Stimulated activated CD8-positive, alpha-beta memory T cell treated with anti-CD3 and anti-CD28 coated beads, Interleukin-2, amount 100 ng/mL, for 1 hour (primary cell): ENCODE measurements around the gene PPP2R5E.

Source experiments
- DNase-seq, 2 donors: peaks; one replicate each; pipeline ENCODE4 v3.0.0-alpha.2; 2020; ENCODE audit warnings: low read depth in 2 of 2

Gene PPP2R5E

DNA sequence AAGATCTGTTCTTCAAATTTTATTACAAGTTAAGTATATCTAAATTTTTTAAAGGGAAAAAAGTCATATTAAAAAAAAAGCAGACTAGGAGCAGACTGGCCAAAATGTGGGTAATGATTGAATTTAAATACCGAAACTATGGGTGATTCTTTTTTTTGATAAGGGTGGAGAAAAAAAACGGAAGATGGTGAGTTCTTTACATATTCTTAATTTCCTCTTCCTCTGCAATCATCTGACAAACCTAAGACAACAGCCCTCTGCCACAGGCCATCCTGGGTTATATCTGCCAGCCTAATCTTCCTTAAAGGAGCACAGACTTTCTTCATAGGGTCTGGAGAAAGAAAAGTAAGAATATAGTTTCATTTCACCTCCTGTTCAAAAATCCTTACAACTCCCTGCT is 108.0 kb downstream of the PPP2R5E start:
- DNase-seq = no peak

DNA sequence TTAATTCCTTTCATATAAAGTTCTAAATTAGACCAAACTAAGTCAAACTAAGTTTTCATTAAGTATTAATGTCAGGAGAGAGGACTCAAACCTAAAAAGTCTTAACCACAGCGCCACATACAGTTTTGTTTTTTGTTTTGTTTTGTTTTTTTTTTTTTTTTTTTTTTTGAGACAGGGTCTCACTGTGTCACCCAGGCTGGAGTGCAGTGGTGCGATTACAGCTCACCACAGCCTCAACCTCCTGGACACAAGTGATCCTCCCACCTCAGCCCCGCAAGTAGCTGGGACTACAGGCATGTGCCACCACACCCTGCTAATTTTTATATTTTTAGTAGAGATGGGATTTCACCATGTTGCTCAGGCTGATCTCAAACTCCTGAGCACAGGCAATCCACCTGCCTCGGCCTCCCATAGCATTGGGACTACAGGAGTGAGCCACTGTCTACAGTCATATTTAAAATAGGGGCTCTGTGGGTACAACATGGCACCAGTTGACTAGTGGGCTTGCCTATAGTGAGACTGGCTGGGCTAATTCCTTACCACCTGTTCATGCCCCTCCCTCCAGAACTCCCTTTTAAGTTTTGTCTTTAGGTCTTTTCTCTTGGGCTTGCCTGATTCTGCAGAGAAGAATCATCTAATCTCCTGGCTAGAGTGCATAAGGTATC is 110.2 kb downstream of the PPP2R5E start:
- DNase-seq = no peak

DNA sequence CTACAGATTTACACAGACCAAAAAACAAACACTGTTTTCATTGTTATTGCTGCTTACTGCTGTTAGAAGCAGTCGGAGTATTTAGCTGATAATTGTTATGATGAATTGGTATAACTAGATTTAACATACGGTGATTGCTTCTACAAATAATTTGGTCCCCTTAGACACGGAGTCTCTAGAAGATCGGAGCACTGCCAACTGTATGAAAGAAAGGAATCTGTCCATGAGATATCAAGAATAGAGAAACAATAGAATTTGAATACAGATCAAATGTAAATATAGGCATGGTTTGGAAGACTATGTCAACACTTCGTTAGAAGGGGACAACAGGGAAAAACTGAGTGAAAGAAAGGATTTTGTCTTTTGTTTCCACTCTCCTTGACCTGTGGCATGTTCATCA is 110.9 kb downstream of the PPP2R5E start:
- no peak for DNase-seq

DNA sequence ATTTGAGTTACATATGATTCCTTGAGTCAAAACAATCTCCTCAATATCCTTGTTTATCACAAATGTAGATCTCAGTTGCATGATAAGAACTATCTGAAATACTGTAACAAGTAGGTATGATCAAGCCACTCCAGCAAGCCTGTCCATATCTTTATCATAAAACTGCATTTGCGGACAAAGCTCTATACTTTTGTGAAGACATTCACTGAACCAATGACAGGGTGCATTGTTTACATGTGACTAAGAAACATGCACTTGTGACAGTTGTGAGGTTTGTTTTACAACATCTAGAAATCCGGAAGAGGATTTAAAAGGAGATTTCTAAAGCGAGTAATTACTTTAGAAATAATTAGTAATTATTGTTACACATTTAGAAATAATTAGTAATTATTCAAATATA is 111.7 kb downstream of the PPP2R5E start:
- no peak for DNase-seq

DNA sequence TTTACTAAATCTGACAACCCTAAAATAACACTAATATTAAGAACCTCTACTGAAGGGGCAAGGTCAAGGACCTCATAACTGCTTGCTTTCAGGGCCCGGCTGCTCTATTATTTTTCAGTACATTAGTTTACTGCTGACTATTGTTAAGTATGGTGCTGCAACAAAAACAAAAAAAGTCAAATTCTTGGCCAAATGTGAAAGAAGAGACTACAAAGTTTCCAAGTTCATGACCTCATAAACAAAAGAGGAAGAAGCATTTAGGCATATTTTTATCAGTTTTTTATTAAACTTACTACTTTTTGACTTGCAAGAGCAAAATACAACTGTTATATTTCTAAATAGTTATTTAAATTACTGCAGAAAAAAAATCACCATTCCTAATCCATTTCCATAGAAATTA is 114.7 kb downstream of the PPP2R5E start:
- no peak for DNase-seq

DNA sequence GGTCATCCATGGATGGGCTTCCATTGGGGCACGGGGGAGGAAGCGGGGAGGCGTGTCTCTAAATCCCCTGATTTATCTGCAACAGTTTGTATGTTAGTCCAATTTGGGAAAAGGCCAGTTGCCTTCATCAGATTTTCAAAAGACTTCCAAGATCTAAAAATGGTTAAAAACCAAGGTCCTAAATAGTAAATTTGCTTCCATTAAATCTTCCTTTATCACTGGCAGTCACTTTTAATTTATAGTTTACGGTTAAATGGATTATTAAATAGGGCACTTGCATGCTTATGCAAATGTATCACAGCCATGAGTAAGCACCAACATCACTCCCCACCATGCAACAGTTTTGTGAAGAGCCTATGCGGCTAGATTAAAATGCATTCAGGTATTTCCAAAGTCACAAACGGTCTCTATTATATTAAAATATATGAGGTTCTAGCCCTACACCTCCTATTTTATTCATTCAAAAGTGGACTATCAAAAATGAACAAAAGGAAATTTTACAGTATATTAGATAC is 116.3 kb downstream of the PPP2R5E start:
- DNase-seq = no peak

DNA sequence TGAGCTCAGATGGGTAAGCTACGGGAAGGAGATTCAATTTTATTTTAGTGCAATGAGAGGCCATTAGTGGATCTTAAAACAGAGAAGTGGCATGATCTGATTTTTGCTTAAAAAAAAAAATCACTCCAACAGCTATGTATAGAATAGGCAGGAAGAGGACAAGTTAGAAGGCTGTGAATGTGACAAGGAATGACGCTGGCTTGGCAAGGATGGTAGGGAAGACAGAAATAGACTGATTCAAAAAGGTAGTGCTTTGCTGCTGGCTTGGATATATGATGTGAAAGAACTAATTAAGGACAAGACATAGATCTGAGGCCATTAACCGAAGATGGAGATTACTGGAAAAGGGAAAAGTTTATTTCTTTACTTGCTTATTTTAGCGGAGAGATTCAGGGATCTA is 119.3 kb downstream of the PPP2R5E start:
- DNase-seq = no peak

DNA sequence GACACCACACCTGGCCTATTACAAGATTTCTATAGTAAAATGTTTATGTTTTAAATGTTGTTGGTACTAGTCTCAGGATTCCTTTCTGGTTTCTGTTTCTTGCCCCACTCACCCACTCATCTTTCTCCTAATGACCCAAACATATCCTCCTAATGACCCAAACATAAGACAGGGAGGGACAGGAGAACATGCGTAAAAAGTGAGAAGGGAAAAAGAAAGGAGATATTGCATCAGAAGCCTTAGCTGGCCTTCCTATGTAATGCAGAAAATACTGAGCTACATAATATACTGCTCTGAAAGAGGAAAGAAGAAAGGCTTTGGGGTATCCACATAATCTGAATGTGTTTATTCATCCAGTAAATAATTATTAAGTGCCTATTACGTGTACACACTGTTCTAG is 119.8 kb downstream of the PPP2R5E start:
- DNase-seq = no peak

DNA sequence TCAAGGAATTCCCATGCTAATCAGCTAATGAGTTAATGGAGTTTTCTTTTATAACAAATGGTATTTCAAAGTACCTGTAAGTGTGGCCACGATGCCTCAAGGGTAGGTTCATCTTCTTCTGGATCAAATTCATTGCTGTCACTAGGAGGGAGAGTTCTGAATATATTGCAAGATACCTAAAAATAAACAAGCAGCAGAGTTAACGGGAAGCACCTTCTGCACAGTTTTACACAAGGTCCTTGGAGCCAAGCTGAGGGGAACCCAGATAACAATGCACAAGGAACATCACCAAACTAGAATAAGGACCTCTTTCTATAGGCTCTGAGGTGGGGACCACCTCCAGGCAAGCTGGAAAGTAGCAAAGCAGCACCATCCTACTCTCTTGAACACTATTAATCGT is 121.3 kb downstream of the PPP2R5E start:
- DNase-seq = no peak

DNA sequence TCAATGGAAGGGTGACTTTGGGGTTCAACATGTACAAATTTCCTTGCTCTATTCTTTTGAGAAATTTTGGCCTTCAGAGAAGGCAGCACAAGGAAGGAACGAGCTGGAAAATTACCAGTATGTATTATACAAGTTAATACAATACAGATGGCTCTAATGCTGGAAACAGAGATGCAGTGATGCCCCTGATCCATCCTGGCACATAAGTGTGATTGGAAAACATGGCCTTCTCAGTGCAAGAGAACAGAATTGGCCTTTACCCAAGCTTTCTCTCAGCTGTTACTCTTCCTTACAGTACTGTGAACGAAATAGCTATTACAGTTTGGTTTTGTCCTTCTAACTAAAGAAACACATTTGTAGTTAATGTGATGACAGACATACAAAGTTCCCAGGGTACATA is 122.0 kb downstream of the PPP2R5E start:
- no peak for DNase-seq

DNA sequence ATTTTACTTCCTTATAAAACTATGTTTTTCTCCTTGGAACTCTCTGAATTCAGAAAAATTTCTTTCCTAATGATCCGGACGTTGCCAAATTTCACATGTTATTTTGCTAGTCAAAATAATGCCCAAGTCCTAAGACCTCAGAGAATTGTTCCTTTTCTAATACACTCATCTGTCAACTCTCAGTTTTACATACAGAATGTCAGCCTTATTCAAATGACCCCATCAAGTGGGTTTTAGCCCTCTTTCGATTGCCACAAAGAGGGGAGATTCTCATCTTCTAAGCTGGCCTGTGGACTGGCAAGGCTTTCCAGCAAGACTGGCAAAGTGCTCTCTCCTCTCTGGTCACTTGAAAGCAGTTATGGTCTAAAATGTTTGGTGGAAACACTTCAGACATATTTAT is 125.2 kb downstream of the PPP2R5E start:
- DNase-seq = no peak

DNA sequence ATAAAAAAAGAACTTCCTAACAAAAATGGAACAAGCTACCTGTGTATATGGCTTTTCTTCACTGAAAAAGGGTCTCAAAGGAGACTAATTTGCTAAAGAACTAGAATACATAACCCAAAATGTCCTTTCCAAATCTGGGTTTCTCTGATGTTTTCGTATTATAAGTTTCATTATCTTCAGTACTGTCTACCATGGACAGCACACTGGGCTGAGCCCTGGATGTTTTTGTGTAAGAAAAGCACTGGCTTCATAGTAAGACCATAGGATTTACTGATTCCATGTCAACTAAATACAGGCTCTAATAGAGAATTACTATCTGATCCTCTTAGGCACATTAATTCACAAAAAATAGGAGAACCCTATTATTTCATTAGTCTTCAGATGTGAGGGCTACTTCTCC is 130.2 kb downstream of the PPP2R5E start:
- DNase-seq = no peak

DNA sequence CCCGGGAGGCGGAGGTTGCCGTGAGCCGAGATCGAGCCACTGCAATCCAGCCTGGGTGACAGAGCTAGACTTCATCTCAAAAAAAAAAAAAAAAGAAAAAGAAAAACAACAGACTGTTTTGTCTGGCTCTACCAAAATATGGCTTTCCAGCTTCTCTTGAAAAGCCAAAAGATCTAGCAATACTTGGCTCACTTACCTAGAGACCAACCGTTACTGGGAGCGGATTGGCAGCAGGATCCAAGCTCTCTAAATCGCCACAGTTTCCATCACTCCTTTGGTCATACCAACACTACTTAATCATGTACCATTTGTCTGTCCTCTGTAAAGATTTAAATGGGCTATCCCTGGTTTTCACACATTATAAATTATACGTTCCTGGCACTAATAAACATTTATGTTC is 136.8 kb downstream of the PPP2R5E start:
- no peak for DNase-seq

DNA sequence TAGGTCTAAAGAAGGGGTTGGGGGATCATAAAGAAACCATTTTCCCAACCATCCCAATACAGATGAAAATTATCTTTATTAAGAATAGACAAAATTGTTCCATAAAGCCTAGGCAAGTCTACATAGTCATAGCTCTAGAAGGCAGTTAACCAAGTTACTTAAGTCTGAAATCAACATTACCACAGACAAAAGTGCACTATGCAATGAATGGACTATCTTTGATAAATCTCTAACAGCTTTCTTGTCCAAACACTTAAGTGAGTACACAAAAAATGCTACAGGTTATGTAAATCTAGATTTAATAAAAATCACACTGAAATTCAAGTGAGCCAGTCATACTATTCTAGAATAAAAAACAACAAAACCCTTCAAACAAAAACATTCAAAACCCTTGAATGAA is 137.5 kb downstream of the PPP2R5E start:
- no peak for DNase-seq

DNA sequence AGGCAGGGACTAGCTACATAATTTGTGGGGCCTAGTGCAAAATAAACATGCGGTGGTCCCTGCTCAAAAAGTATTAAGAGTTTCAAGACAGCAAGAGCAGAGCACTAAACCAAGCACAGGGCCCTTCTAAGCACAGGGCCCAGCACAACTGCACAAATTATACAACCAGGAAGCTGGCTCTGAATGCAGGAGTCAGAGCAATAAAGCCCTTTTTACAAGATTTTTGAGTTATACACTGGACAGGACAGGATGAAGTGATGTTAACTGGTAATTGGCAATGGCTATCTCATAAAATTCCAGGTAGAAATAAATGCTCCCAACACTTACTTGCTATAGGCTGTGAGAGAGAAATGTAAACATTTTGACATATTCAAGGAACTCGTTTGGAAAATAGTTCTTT is 138.3 kb downstream of the PPP2R5E start:
- DNase-seq = no peak

DNA sequence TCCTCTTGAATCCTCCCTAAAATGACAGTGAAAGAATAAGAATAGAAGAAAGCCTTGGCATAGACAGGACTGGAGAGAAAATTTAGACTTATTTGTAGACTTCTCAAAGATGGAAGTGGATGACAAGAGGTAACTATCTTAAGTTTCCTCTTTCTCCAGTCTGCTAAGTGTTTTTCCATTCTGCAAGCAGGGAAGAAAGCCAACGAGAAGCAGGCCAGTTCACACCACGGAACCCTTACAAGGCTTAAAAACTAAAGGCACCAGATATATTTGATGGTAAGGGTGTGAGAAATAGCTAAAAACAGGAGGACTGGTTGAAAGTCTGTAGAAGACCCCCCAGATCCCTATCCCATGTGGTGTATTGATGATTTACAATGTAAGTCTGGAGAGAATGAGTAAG is 141.5 kb downstream of the PPP2R5E start:
- DNase-seq = no peak

DNA sequence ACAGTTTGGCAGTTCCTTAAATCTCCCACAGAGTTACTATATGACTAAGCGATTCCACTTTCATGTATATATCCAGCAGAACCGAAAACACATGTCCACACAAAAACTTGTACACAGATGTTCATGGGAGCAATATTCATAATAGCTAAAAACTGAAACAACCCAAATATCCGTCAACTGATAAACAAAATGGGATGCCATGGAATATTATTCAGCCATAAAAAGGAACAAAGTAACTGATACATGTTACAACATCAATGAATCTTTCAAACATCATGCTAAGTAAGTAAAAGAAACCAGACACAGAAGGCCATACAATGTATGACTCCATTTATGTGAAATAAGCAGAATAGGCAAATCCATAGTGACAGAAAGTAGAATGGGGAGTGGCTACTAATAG is 144.2 kb downstream of the PPP2R5E start:
- no peak for DNase-seq

DNA sequence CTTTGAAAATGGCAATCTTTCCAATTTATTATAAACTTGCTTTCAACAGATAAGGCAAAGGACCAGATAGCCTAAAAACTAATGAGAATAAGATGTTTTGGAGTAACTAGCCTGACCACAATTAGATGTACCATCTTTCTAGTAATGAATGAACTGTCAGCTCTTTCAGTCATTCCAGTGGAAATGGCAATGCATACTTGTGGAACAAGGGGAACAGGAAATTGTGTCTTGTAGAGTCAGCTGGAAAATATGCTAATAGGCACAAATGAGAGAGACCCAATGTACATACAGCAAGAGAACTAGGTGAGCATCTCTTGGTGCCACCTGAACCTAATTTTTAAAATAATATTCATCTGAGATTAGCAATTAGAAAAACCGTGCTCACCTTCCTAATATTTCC is 148.3 kb downstream of the PPP2R5E start:
- no peak for DNase-seq

DNA sequence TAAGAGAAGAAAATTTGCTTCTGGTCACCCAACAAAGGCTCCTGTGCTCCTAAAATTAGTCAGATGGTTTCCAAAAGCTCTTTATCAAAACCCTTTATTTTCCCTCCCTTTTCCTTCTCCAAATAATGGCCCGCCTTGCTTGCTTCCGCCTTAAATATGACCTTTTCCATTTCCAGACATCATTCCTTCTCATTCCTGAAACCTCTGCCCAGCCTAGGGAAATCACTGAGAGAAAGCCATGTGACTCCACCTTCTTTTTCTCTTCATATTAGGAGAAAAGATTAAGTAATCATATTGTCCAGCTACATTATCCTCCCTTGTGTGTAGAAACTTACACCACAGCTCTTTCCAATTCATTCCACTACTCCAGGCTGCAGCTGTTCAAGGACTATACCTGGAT is 148.7 kb downstream of the PPP2R5E start:
- no peak for DNase-seq

DNA sequence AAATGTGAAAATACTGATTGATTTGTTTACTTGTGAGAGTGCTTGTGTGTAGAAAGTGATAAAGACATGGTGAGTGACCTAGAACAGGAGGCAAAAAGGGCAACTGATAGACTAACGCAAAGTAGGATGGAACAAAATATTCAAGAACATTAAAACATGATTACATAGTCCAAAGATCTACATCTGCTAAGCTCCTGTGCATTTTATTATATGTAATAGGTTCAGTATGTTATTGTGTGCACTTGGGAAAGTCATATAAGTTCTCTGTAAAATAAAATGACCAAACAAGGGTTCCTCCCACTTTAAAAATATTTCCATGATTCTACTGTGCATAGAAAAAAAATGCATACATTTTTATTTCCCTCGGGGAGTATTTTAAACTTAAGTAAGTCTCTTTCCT is 150.2 kb downstream of the PPP2R5E start:
- DNase-seq = no peak

DNA sequence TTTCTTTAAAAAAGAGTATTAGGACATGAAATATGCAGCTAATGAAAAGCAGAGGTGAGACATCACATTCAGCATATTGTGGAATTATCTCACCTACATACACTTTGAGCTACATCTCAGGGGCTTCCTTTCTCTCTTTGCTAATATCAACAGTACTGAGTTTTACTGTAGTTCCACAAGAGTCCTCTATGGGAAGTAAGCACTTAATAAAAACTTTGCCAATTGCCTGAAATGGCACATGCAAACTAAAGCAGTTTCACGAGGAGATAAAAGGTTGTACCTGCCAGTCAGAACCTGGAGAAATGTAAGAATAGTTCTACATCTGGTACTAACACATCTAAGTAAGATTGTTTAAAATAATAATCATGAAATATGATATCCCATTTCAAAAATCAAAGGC is 150.9 kb downstream of the PPP2R5E start:
- no peak for DNase-seq

DNA sequence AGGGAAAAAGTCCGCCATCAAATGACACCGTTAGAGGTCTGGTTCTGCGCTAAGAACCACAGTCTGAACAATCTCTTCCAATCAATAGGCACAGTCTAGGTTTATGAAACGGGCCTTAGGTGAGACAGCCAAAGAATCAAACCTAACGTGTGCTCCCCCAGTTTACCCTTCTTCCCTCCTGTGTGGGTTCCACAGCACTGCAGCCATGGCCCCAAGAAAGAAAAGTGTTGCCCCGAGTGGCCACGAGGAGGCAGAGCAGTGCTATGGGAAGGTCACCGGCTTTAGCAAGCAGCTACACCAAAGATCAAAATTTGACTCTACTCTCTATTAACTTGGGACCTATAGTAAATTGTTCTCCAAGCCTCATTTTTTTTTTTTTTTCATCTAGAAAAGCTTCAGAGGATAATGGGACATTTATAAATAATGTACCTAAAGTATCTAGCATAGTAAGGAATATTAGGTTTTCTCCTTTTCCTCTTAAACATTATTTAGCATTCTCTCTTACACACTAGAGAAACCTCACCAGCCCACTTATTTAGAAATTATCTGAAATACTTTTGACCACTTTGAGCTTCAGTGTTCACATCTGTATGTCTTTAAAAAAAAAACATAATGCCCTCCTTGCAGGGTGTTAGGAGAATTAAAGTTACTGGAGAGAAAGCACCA is 154.3 kb downstream of the PPP2R5E start:
- no peak for DNase-seq

DNA sequence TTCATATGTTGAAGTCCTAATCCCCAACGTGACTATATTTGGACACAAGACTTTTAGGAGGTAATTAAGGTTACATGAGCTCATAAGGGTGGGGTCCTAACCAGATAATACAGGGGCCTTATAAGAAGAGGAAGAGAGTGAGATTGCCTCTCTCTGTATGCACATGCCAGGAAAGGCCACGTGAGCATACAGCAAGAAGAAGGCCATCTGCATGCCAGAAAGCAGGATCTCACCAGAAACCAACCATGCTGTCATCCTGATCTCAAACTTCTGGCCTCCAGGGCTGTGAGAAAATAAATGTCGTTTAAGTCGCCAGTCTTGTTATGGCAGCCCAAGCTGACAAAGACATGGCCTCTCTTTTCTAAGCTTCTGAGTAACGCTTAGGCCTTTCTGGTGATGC is 155.5 kb downstream of the PPP2R5E start:
- no peak for DNase-seq
